NT2/D1 (cell line): ENCODE data around the gene CABLES2.

ENCODE experiments used
- YY1 ChIP-seq: IDR thresholded peaks from 2 replicates; pipeline ENCODE4 v1.6.1; 2011; ENCODE audit not compliant: insufficient read length, insufficient read depth
- ZNF274 ChIP-seq: IDR thresholded peaks from 2 replicates; pipeline ENCODE4 v1.6.1; 2011; ENCODE audit warnings: mild to moderate bottlenecking, low read depth, low read length

DNA sequence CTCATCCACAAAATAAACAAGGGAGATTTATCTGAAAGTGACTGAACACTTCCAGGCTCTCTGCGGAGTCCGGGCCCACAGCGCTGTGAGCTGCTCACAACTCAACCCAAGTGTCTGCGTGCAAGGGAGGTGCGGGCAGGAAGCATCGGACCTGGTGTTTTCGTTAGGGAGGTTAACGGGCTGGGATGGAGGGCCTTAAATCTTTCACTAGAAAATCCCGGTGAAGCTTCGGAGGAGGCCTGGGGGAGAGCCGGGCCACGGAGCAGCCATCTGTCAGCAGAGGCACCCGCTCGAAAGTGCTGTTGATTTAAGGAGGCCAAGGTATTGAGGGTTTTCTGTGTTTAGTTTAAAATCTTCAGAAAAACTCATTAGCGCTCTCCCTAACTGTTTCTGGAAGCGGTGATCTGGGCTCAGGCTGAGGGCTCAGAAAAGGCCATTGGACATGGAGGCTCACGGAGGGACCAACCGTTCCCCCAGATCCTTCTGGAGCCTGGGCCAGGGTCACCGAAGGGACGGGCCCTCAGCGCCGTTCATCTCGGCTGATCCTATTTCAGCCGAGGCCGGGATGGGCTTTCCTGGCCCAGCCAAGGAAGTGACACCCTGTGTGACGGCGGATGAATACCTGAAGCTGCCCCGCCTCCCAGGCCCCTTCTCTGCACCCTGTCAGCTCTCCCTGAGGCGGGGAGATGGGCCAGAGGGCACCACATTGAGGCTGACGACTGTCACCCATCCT, 48.0 kb upstream of the CABLES2 start:
- no peak for TF ChIP-seq YY1
- TF ChIP-seq ZNF274, result no peak
